ENCODE data around the gene ARRDC4.

ARRDC4 gene

DNA sequence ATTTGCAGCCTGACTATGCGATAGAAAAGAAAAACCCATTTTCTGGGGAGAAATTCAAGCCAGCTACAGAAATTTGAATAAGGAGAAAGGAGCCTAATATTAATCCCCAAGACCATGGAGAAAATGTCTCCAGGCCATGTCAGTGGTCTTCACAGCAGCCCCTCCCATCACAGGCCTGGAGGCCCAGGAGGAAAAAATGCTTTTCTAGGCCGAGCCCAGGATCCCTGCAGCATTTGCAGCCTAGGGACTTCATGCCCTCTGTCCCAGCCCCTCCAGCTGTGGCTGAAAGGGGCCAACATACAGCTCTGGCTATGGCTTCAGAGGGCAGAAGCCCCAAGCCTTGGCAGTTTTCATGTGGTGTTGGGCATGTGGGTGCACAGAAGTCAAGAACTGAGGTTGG, 26.3 kb downstream of the ARRDC4 start:
- Histone ChIP-seq H3K36me3 (ENCODE audit: insufficient read depth, low read length) (no peaks in the 10 kb centered on the region), H3K79me2 (ENCODE audit: insufficient read depth, low read length) (no peaks in the 10 kb centered on the region), H3F3A (ENCODE audit: low read depth) (no peaks in the 10 kb centered on the region), H3K9me3 (ENCODE audit: insufficient read depth, low read depth, low read length) (peaks cover 5% of the 10 kb centered on the region; the same call in 1 of the 2 replicates), H3K4me1 (ENCODE audit: insufficient read depth, low read length, poor library complexity, severe bottlenecking) (peaks cover 7% of the 10 kb centered on the region), H2AFZ (ENCODE audit: low read length) (no peak overlapping the region), H3K9me2 (replicated peaks; ENCODE audit: low read depth, low read length) (no peaks in the 10 kb centered on the region), H3K9ac (ENCODE audit: low read depth, low read length, poor library complexity, severe bottlenecking) (no peak overlapping the region), H4K20me1 (ENCODE audit: insufficient read depth, low read length, poor library complexity, severe bottlenecking) (no peaks in the 10 kb centered on the region), H3K4me3 (ENCODE audit: low read length, poor library complexity, severe bottlenecking) (no peak overlapping the region), H3K27me3 (ENCODE audit: insufficient read depth, low read length, poor library complexity, severe bottlenecking) (no peaks in the 10 kb centered on the region), H3K4me2 (ENCODE audit: low read depth, low read length, poor library complexity, severe bottlenecking) (no peak overlapping the region)
- no peak for TF ChIP-seq EZH2phosphoT487 (IDR thresholded peaks at IDR 0.05; ENCODE audit: borderline replicate concordance)
- TF ChIP-seq, protein P1, sequence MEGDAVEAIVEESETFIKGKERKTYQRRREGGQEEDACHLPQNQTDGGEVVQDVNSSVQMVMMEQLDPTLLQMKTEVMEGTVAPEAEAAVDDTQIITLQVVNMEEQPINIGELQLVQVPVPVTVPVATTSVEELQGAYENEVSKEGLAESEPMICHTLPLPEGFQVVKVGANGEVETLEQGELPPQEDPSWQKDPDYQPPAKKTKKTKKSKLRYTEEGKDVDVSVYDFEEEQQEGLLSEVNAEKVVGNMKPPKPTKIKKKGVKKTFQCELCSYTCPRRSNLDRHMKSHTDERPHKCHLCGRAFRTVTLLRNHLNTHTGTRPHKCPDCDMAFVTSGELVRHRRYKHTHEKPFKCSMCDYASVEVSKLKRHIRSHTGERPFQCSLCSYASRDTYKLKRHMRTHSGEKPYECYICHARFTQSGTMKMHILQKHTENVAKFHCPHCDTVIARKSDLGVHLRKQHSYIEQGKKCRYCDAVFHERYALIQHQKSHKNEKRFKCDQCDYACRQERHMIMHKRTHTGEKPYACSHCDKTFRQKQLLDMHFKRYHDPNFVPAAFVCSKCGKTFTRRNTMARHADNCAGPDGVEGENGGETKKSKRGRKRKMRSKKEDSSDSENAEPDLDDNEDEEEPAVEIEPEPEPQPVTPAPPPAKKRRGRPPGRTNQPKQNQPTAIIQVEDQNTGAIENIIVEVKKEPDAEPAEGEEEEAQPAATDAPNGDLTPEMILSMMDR (conservative IDR thresholded peaks at IDR 0.05; ENCODE audit: low read length) = no peak

DNA sequence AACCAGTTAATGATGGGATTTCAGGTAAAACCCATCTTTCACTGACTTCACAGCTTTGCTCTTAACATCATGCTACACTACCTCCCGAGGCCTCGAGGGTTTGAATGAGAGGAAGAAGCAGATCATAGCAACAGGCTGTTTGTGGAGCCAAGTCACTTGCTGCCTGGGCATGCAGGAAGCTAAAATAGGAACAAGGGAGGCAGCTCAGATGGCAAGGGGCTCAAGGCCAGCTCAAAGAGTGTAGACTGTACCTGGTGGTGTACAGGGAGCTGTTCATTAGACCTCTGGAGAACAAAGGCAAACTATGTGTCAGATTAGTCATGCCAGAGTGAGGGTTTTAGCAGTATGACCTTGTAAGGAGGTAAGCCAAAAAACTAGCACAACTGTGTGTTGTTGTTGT, 28.8 kb downstream of the ARRDC4 start:
- H3K4me3 ChIP-seq (ENCODE audit: low read length, poor library complexity, severe bottlenecking) = no peak overlapping the region
- no peak overlapping the region for H2AFZ ChIP-seq (ENCODE audit: low read length)
- peaks cover 8% of the 10 kb centered on the region for H3K4me1 ChIP-seq (ENCODE audit: insufficient read depth, low read length, poor library complexity, severe bottlenecking)
- no peaks in the 10 kb centered on the region for H3F3A ChIP-seq (ENCODE audit: low read depth)
- H3K9me2 ChIP-seq (replicated peaks; ENCODE audit: low read depth, low read length) = no peaks in the 10 kb centered on the region
- H3K36me3 ChIP-seq (ENCODE audit: insufficient read depth, low read length) = no peaks in the 10 kb centered on the region
- no peaks in the 10 kb centered on the region for H3K27me3 ChIP-seq (ENCODE audit: insufficient read depth, low read length, poor library complexity, severe bottlenecking)
- no peaks in the 10 kb centered on the region for H3K79me2 ChIP-seq (ENCODE audit: insufficient read depth, low read length)
- H4K20me1 ChIP-seq (ENCODE audit: insufficient read depth, low read length, poor library complexity, severe bottlenecking) = no peaks in the 10 kb centered on the region
- H3K9ac ChIP-seq (ENCODE audit: low read depth, low read length, poor library complexity, severe bottlenecking) = no peak overlapping the region
- peaks cover 5% of the 10 kb centered on the region; the same call in 1 of the 2 replicates for H3K9me3 ChIP-seq (ENCODE audit: insufficient read depth, low read depth, low read length)
- H3K4me2 ChIP-seq (ENCODE audit: low read depth, low read length, poor library complexity, severe bottlenecking) = no peak overlapping the region
- TF ChIP-seq EZH2phosphoT487 (IDR thresholded peaks at IDR 0.05; ENCODE audit: borderline replicate concordance) = no peak
- TF ChIP-seq, protein P1 (conservative IDR thresholded peaks at IDR 0.05; ENCODE audit: low read length) = no peak

DNA sequence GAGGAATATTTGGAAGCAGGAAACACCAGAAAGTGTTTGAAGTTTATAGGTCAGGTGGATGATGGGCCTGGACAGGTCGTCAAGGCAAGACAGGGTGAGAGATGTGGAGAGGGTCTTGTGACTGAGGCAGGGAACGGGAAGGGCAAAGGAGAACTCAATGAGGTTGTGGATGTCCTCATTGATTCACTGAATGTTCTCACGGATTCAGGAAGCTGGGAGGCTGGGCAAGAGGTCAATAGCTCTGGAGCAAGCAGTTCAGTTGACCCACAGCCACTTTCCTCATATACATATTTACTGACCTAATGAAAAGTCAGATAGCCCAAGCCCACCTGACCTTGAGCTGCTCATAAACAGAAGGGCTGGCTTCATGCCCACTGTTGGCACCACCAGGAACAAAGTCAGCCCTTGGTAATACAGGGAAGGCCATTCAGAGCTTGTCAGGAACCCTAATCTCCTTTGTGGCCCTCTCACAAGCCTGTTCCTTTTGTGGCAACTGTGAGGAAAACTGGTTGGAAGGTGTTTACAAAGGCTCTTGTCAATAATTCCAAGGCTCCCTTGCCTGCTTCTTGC, 31.6 kb downstream of the ARRDC4 start:
- Histone ChIP-seq H3K4me1 (ENCODE audit: insufficient read depth, low read length, poor library complexity, severe bottlenecking) (peaks cover 13% of the 10 kb centered on the region), H3K79me2 (ENCODE audit: insufficient read depth, low read length) (no peaks in the 10 kb centered on the region), H4K20me1 (ENCODE audit: insufficient read depth, low read length, poor library complexity, severe bottlenecking) (no peaks in the 10 kb centered on the region), H3K27me3 (ENCODE audit: insufficient read depth, low read length, poor library complexity, severe bottlenecking) (no peaks in the 10 kb centered on the region), H3K4me3 (ENCODE audit: low read length, poor library complexity, severe bottlenecking) (no peak overlapping the region), H3K4me2 (ENCODE audit: low read depth, low read length, poor library complexity, severe bottlenecking) (no peak overlapping the region), H3K9me3 (ENCODE audit: insufficient read depth, low read depth, low read length) (peaks cover 2% of the 10 kb centered on the region; the same call in 1 of the 2 replicates), H3K9me2 (replicated peaks; ENCODE audit: low read depth, low read length) (no peaks in the 10 kb centered on the region), H3F3A (ENCODE audit: low read depth) (no peaks in the 10 kb centered on the region), H2AFZ (ENCODE audit: low read length) (no peak overlapping the region), H3K9ac (ENCODE audit: low read depth, low read length, poor library complexity, severe bottlenecking) (no peak overlapping the region), H3K36me3 (ENCODE audit: insufficient read depth, low read length) (no peaks in the 10 kb centered on the region)
- TF ChIP-seq EZH2phosphoT487 (IDR thresholded peaks at IDR 0.05; ENCODE audit: borderline replicate concordance) = no peak
- TF ChIP-seq, protein P1 (conservative IDR thresholded peaks at IDR 0.05; ENCODE audit: low read length) = no peak
